GM18517 (cell line): ENCODE measurements around the gene SMG6.
A peak's percentile ranks its signal among the peaks of the same experiment; 100 is the strongest.

ENCODE experiments used
- ATAC-seq: cut with Tn5 transposase; IDR thresholded peaks from one replicate; pipeline ENCODE4 v1.9.1; 2021; ENCODE audit warnings: mild to moderate bottlenecking, moderate library complexity; ENCODE audit not compliant: unreplicated experiment

SMG6 gene

GRCh38 chr17:2084766-2085647, 218.6 kb downstream of the SMG6 start:
- no peak for ATAC-seq

GRCh38 chr17:2084036-2084765, 219.4 kb downstream of the SMG6 start:
- no peak for ATAC-seq

DNA sequence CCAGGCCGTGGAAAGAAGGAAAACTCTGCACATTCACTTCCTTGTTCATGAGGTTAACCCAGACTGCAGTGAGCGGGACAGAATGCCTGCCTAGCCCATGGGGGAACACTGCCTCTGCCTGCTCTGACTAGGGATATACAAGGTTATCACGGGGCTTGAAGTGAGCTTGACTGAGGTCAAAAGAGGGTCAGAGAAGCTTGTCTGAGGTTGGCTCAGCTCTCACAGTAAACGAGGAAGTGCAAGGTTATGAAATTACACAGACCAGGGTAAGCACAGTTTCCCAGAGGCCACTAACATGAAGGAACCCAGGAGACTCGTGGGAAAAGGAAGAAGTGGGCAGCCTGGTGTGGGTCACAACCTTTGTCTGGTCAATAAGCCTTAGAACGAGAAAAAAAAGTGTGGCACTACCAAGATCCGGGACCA, 220.0 kb downstream of the SMG6 start:
- ATAC-seq: no peak

- ATAC-seq: no peak
Measured at GRCh38 chr17:2082003-2082781, 221.4 kb downstream of the SMG6 start.

GRCh38 chr17:2081564-2081963, 222.0 kb downstream of the SMG6 start:
- no peak for ATAC-seq

- ATAC-seq: no peak
Measured at GRCh38 chr17:2077040-2077439, 226.5 kb downstream of the SMG6 start.

- ATAC-seq: no peak
Measured at GRCh38 chr17:2076087-2076984, 227.2 kb downstream of the SMG6 start.

DNA sequence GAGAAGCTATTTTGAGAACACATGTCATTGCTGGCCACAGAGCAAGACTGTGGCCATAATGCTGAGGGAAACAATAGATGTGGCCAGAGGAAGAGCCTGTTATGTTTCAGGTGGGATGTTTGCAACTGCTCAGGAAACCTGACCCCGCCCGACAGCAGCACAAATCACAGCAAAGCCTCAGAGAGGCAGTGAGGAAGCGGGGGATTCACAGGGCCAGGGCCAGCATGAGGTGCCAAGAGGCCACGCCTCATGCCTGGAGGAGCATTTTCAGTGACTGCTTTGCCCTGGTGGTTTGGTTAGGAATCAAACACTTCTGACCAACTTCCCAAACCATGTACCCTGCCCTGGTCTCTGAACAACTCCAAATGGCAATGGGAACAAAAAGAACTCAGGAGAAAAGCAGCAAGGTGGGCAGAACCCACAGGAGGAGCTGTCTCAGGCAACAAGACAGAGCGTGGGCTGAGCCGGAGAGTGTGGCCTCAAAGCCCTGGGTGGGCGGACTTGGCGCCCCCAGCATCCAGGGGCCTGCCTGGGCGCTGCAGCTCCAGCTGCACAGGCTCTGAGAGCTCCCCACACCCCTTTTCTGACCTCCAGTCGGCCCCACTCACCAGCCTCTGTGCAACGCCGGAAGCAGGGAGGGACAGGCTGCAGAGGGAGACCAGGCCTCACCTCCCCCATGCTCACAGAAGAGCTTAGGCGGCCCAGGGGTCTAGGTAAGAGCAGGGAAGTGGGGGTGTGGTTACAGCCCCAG, 228.1 kb downstream of the SMG6 start:
- no peak for ATAC-seq

DNA sequence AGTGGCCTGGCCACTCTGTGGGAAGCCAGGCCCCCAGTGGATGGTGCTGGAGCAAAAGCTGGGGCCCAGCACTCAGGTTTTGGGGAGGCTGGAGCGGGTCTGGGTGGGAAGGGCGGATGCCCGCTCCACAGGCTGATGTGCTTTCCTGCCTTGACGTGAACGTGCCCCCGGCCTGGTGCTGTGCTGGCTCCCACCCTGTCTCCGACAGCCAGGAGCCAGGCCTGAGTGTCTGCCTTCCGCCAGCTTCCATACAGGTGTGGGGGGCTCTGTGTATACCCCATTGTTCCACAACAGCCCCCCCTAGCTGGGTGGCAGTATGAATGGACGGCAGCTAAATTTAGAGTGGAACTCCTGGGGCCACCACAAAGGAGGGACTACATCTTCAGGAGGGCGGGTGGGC, 228.7 kb downstream of the SMG6 start:
- no peak for ATAC-seq

DNA sequence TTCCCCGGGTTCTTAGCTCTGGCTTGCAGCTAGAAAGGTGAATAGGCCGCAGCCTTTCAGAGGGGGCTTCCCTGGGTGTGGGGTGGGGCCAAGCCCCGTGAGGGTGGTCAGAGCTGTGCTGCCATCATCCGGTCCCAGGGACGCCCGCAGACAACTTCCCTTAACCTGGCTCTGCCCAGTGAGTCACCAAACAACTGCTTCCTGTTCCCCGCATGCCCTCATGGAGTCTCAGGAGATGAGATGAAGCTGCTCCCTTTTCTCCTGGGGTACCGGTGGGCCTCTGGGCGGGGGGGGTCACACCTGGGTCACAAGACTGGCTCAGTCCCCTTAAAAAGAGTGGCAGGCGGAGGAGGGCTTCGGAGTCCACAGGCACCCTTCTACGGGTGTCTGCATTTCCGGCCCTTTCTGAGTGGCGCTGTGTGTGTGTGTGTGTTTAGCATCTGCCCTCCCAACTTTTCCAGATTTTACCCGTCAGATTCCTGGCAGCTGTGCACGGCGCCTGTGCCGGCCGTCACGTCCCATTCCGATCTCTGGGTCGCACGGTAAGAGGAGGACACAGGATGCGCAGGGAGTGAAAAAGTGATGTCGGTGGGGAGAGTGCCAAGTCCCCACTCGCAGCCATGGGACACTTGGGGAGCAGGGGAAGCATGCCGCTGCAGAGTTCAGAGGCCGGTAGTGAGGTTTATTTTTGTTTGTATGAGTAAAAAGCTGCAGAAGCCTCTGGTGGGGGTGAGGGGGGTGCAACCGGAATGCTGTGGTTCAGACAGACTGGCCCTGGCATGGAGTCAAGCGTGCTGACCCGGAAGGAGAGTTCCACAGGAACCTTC, 231.9 kb downstream of the SMG6 start:
- no peak for ATAC-seq

- ATAC-seq: no peak
Measured at GRCh38 chr17:2071024-2071385, 232.6 kb downstream of the SMG6 start.

DNA sequence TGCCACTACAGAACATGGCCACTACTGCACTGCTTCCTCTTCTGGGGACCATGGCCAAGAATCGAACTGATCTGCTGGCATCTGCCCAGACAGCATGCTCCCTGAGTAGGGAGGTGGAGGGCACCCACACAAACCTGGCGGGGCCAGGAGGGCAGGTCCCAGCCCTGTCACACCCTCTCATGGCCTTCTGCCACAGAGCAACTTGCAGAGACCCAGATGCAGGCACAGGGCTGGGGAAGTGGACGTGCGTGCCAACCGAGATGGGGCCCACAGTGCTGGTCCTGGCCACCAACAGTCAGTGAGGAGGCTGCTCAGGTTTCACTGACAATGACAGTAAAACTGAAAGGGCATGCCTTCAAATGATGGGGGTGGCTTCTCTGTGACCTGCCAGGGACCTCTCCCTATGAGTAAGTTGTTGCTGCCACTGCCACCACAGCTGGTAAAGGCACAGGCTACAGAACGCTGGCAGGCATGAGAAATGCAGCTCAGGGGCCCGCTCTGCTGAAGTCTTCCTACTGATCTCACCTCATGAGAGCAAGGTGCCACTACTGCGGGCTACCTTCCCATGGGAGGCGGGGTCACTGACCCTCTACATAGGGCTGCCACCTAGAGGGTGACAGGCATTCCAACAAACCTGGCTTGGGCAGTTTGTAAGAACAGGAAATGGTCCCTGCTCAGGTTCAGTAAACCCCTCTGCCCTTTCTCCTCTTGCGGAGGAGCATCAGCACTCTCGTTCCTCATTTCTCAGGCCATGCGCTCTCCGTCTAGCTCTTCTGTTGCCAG, 233.2 kb downstream of the SMG6 start:
- peak; percentile 87 for ATAC-seq

- no peak for ATAC-seq
Measured at GRCh38 chr17:2068519-2069051, 235.0 kb downstream of the SMG6 start.

GRCh38 chr17:2068031-2068518, 235.5 kb downstream of the SMG6 start:
- ATAC-seq: no peak

DNA sequence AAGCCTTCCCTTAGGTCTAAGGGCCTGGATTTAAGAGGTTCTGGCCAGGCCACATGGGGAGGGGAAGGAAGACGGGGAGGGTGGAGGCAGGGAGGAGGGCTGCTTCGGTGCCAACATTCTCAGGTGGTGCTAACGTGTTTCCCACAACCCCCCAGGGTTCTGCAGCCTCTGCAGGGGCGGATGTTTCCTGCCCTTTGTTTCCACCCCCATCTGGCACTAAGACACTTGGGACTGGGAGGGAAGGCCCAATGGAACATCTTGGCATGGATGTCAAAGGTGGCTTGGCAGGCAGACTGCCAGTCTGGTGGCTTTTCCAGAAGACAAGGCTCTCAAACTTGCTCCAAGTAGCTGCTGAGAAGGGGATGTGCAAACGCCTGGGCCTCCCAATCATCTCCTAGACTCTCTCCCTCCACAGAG, 236.0 kb downstream of the SMG6 start:
- no peak for ATAC-seq

DNA sequence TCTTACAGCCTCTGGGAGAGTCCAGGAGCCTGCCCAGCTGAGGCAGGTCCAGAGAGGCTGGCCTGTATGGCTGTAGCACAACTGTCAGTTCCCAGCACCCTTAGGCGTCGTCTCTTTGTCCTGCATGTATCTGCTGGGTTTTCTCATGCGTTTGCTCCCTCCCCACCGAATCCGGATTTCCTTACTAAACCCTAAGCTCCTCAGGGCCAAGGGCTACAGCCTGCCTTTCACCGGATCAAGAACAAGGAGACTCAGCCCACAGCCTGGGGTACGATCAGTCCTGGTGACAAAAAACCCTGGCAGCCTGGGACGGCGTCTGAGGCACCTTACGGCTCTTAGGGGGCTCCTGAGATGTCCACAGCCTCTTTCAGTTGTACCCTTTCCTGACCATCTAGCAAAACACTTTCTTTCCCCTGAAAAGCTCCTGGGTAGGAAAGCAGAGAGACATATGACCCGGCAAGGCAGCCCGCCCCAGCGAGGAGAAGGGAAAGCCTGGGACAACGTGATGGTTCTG, 236.5 kb downstream of the SMG6 start:
- ATAC-seq: no peak

- no peak for ATAC-seq
Measured at GRCh38 chr17:2065949-2066400, 237.6 kb downstream of the SMG6 start.
